22Rv1 (cell line): ENCODE results near the gene NOVA1.

Experiments used
- CTCF ChIP-seq: fragments of 450-650 bp; IDR thresholded peaks from 2 replicates; pipeline ENCODE4 v1.5.1; 2017; ENCODE audit warnings: mild to moderate bottlenecking
- ZFX ChIP-seq: fragments of 450-650 bp; IDR thresholded peaks from 2 replicates; pipeline ENCODE4 v1.6.1; 2017; ENCODE audit warnings: antibody characterized with exemption, borderline replicate concordance

- TF ChIP-seq CTCF = no peak
- no peak for TF ChIP-seq ZFX
Measured at GRCh38 chr14:26522967-26523366, 74.9 kb downstream of the NOVA1 start.
